HUES64 (cell line): Measurements from ENCODE around the gene GTPBP1.

Source experiments
- H3K27ac ChIP-seq: 2 replicates; pipeline ENCODE4 v1.7.0; 2013; ENCODE audit warnings: low read depth, low read length, inconsistent platforms
- H3K27me3 ChIP-seq: 2 replicates; pipeline ENCODE4 v1.6.1; 2013; ENCODE audit warnings: mild to moderate bottlenecking, low read length; ENCODE audit not compliant: insufficient read depth
- H3K36me3 ChIP-seq: 2 replicates; pipeline ENCODE4 v1.6.1; 2013; ENCODE audit warnings: mild to moderate bottlenecking, low read length; ENCODE audit not compliant: insufficient read depth
- H3K4me1 ChIP-seq: 2 replicates; pipeline ENCODE4 v1.6.1; 2013; ENCODE audit warnings: mild to moderate bottlenecking, low read length, moderate library complexity; ENCODE audit not compliant: insufficient read depth
- H3K4me3 ChIP-seq: 2 replicates; pipeline ENCODE4 v1.5.1; 2013; ENCODE audit warnings: mild to moderate bottlenecking, low read length, moderate library complexity
- H3K9ac ChIP-seq: 2 replicates; pipeline ENCODE4 v1.6.1; 2013; ENCODE audit warnings: mild to moderate bottlenecking, low read depth, low read length
- H3K9me3 ChIP-seq: 2 replicates; pipeline ENCODE4 v1.6.1; 2013; ENCODE audit warnings: low read depth, low read length; ENCODE audit not compliant: insufficient read depth
- WGBS: fragments of 150-250, 120-280 bp; methylation state at CpG from one replicate; pipeline ENCODE4 v1.1.7; 2013; ENCODE audit warnings: missing lambda C conversion rate; 5-methylcytosine and 5-hydroxymethylcytosine counted together

Gene GTPBP1

GRCh38 chr22:38694049-38694448 is 11.7 kb upstream of the GTPBP1 start:
- H3K9ac ChIP-seq: no peak overlapping the region
- H3K4me3 ChIP-seq: no peak overlapping the region
- peaks cover 34% of the 10 kb centered on the region for H3K36me3 ChIP-seq
- H3K4me1 ChIP-seq: peaks cover 14% of the 10 kb centered on the region; the same call in 1 of the 2 replicates
- no peak overlapping the region for H3K27ac ChIP-seq
- H3K27me3 ChIP-seq: no peaks in the 10 kb centered on the region
- no peaks in the 10 kb centered on the region for H3K9me3 ChIP-seq
- 95% methylated on average over 2 of the region's 2 CpGs for WGBS

GRCh38 chr22:38694940-38695339 is 10.8 kb upstream of the GTPBP1 start:
- Histone ChIP-seq H3K36me3 (peaks cover 29% of the 10 kb centered on the region), H3K9me3 (no peaks in the 10 kb centered on the region), H3K4me3 (no peak overlapping the region), H3K27ac (no peak overlapping the region), H3K27me3 (no peaks in the 10 kb centered on the region), H3K4me1 (peaks cover 23% of the 10 kb centered on the region; the same call in 1 of the 2 replicates), H3K9ac (no peak overlapping the region)
- 96% methylated on average over 3 of the region's 3 CpGs for WGBS

- Histone ChIP-seq H3K4me3 (peak overlapping the region; percentile 92; the same call in 1 of the 2 replicates), H3K9me3 (no peaks in the 10 kb centered on the region), H3K9ac (peak overlapping the region; percentile 4; the same call in 1 of the 2 replicates), H3K36me3 (peaks cover 24% of the 10 kb centered on the region), H3K27me3 (no peaks in the 10 kb centered on the region), H3K27ac (peak overlapping the region; percentile 15; the same call in 1 of the 2 replicates), H3K4me1 (peaks cover 23% of the 10 kb centered on the region; the same call in 1 of the 2 replicates)
- 66% methylated on average over 3 of the region's 3 CpGs for WGBS
These were observed 8.9 kb upstream of the GTPBP1 start for GRCh38 chr22:38696606-38697424.

GRCh38 chr22:38697425-38698089 is 8.2 kb upstream of the GTPBP1 start:
- WGBS: 88% methylated on average over 8 of the region's 8 CpGs
- Histone ChIP-seq H3K9me3 (no peaks in the 10 kb centered on the region), H3K27ac (no peak overlapping the region)

GRCh38 chr22:38698407-38699094 is 7.2 kb upstream of the GTPBP1 start:
- WGBS: 94% methylated on average over 13 of the region's 13 CpGs
- no peak overlapping the region for H3K27ac ChIP-seq
- H3K9ac ChIP-seq: 0 out of 2 replicates have a peak overlapping the region, but pooled peaks have one; percentile 87
- H3K4me1 ChIP-seq: peaks cover 26% of the 10 kb centered on the region; the same call in 1 of the 2 replicates
- peak overlapping the region; percentile 92 for H3K4me3 ChIP-seq
- peaks cover 19% of the 10 kb centered on the region for H3K36me3 ChIP-seq
- no peaks in the 10 kb centered on the region for H3K27me3 ChIP-seq
- H3K9me3 ChIP-seq: no peaks in the 10 kb centered on the region

More at GRCh38 chr22:38697425-38698089, 8.2 kb upstream of the GTPBP1 start:
- peak overlapping the region; percentile 92; the same call in 1 of the 2 replicates for H3K4me3 ChIP-seq
- peaks cover 23% of the 10 kb centered on the region; the same call in 1 of the 2 replicates for H3K4me1 ChIP-seq
- peaks cover 19% of the 10 kb centered on the region for H3K36me3 ChIP-seq
- H3K27me3 ChIP-seq: no peaks in the 10 kb centered on the region
- no peak overlapping the region for H3K9ac ChIP-seq

- H3K4me3 ChIP-seq: peak overlapping the region; percentile 92
- WGBS: 95% methylated on average over 5 of the region's 5 CpGs
- peaks cover 26% of the 10 kb centered on the region; the same call in 1 of the 2 replicates for H3K4me1 ChIP-seq
- peak overlapping the region; percentile 87; the same call in 1 of the 2 replicates for H3K9ac ChIP-seq
- H3K27ac ChIP-seq: no peak overlapping the region
- no peaks in the 10 kb centered on the region for H3K9me3 ChIP-seq
- no peaks in the 10 kb centered on the region for H3K27me3 ChIP-seq
- H3K36me3 ChIP-seq: peaks cover 19% of the 10 kb centered on the region
These were observed 6.6 kb upstream of the GTPBP1 start for GRCh38 chr22:38699143-38699542.

- Histone ChIP-seq H3K4me3 (peak overlapping the region; percentile 92), H3K27me3 (no peaks in the 10 kb centered on the region), H3K36me3 (peaks cover 18% of the 10 kb centered on the region), H3K9ac (peak overlapping the region; percentile 87; the same call in 1 of the 2 replicates), H3K4me1 (peaks cover 30% of the 10 kb centered on the region), H3K9me3 (no peaks in the 10 kb centered on the region), H3K27ac (no peak overlapping the region)
- WGBS: 46% methylated on average over 5 of the region's 6 CpGs
These were observed 6.0 kb upstream of the GTPBP1 start for GRCh38 chr22:38699784-38700183.

- Histone ChIP-seq H3K4me3 (peak overlapping the region; percentile 92), H3K27ac (peak overlapping the region; percentile 93; the same call in 1 of the 2 replicates), H3K27me3 (no peaks in the 10 kb centered on the region), H3K4me1 (peaks cover 32% of the 10 kb centered on the region), H3K9me3 (no peaks in the 10 kb centered on the region), H3K9ac (peak overlapping the region; percentile 87), H3K36me3 (peaks cover 14% of the 10 kb centered on the region)
- under 1% methylated on average over 57 of the region's 57 CpGs for WGBS
These were observed 5.4 kb upstream of the GTPBP1 start for GRCh38 chr22:38700270-38700788.

- H3K4me1 ChIP-seq: peaks cover 32% of the 10 kb centered on the region
- peak within 1 kb of the TSS; percentile 93 for H3K27ac ChIP-seq
- peaks cover 14% of the 10 kb centered on the region for H3K36me3 ChIP-seq
- H3K27me3 ChIP-seq: no peaks in the 10 kb centered on the region
- H3K9ac ChIP-seq: peak within 1 kb of the TSS; percentile 87
- WGBS: under 1% methylated on average over 94 of the region's 94 CpGs
- peak within 1 kb of the TSS; percentile 92 for H3K4me3 ChIP-seq
- no peaks in the 10 kb centered on the region for H3K9me3 ChIP-seq
These were observed 4.7 kb upstream of the GTPBP1 start, which contains the start of gene JOSD1 for GRCh38 chr22:38700789-38701628. Gene JOSD1, minus strand, starts transcription at chr22:38700943. Its CDS starts 956 bp downstream, at chr22:38699987.
